Transverse colon (tissue), 4 donors: ENCODE results near the gene PHF20.
"Not testable (repeated sequence)": the region's sequence is repeated elsewhere in the genome, so short reads cannot be mapped to it uniquely, and the experiment has no call there.

Source experiments
- EP300 ChIP-seq: sonication (generic); formaldehyde crosslinking; IDR thresholded peaks from one replicate; pipeline ENCODE4 v1.6.1; 2017; ENCODE audit warnings: antibody characterized with exemption, low read depth
- POLR2A ChIP-seq: fragments of 450-650 bp; IDR thresholded peaks from one replicate; pipeline ENCODE4 v1.6.1; 2016; ENCODE audit warnings: antibody characterized with exemption, mild to moderate bottlenecking, moderate library complexity
- POLR2AphosphoS5 ChIP-seq, 3 donors: sonication (generic); formaldehyde crosslinking; IDR thresholded peaks; one replicate each; pipeline ENCODE4 v1.6.1; 2016; ENCODE audit warnings: antibody characterized with exemption in 3 of 3
- TF ChIP-seq, protein P1 (sequence below), 5 experiments: fragments of 200-600 bp in 3 of 5; fragments of 450-650 bp in 2 of 5; sonication (generic) in 3 of 5; IDR thresholded peaks; 1 replicate in 2 of 5; 2 replicates in 3 of 5; pipeline ENCODE4 v1.5.1; 2016 to 2017; ENCODE audit warnings: antibody characterized with exemption in 5 of 5, inconsistent platforms in 3 of 5, mild to moderate bottlenecking in 2 of 5, moderate library complexity in 1 of 5

DNA sequence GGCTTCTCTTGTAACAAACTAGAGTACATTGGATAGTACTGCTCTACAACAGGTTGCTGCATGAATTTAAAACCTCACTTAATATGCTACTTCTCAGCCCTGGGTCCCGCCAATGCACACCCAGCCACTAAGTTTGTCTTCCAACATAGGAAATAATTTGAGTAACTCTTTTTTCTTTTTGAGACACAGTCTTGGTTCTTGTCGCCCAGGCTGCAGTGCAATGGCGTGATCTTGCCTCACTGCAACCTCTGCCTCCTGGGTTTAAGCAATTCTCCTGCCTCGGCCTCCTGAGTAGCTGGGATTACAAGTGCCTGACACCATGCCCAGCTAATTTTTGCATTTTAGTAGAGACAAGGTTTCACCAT, 48.6 kb upstream of the PHF20 start:
- TF ChIP-seq, protein P1, sequence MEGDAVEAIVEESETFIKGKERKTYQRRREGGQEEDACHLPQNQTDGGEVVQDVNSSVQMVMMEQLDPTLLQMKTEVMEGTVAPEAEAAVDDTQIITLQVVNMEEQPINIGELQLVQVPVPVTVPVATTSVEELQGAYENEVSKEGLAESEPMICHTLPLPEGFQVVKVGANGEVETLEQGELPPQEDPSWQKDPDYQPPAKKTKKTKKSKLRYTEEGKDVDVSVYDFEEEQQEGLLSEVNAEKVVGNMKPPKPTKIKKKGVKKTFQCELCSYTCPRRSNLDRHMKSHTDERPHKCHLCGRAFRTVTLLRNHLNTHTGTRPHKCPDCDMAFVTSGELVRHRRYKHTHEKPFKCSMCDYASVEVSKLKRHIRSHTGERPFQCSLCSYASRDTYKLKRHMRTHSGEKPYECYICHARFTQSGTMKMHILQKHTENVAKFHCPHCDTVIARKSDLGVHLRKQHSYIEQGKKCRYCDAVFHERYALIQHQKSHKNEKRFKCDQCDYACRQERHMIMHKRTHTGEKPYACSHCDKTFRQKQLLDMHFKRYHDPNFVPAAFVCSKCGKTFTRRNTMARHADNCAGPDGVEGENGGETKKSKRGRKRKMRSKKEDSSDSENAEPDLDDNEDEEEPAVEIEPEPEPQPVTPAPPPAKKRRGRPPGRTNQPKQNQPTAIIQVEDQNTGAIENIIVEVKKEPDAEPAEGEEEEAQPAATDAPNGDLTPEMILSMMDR (IDR thresholded peaks at IDR 0.05), result not testable (repeated sequence)
- TF ChIP-seq EP300; POLR2A; POLR2AphosphoS5 (IDR thresholded peaks at IDR 0.05): not testable (repeated sequence)
